D341Med (cell line): Measurements from ENCODE around the gene ADGRD2.

Experiments used
- DNase-seq: peaks from one replicate; pipeline ENCODE4 v3.0.0; 2012; ENCODE audit warnings: low spot score

ADGRD2 gene

GRCh38 chr9:124479947-124480620 is 29.8 kb downstream of the ADGRD2 start:
- no peak for DNase-seq

GRCh38 chr9:124480621-124480981 is 30.4 kb downstream of the ADGRD2 start:
- peak; percentile 80 for DNase-seq

- DNase-seq, result no peak
These were observed 30.9 kb downstream of the ADGRD2 start for GRCh38 chr9:124481115-124481514.

- no peak for DNase-seq
These were observed 32.3 kb downstream of the ADGRD2 start for GRCh38 chr9:124482431-124483031.

- no peak for DNase-seq
These were observed 33.2 kb downstream of the ADGRD2 start for GRCh38 chr9:124483481-124483880.

GRCh38 chr9:124485201-124485600 is 35.0 kb downstream of the ADGRD2 start:
- no peak for DNase-seq

GRCh38 chr9:124485936-124486335 is 35.7 kb downstream of the ADGRD2 start:
- DNase-seq, result no peak

- DNase-seq, result no peak
These were observed 36.6 kb downstream of the ADGRD2 start for GRCh38 chr9:124486778-124487259.

GRCh38 chr9:124487260-124488182 is 37.3 kb downstream of the ADGRD2 start:
- no peak for DNase-seq

GRCh38 chr9:124488641-124489210 is 38.5 kb downstream of the ADGRD2 start:
- DNase-seq, result no peak

GRCh38 chr9:124489222-124489621 is 39.0 kb downstream of the ADGRD2 start:
- DNase-seq, result no peak

GRCh38 chr9:124490004-124490403 is 39.8 kb downstream of the ADGRD2 start:
- DNase-seq, result no peak

GRCh38 chr9:124491049-124491975 is 41.1 kb downstream of the ADGRD2 start:
- no peak for DNase-seq

- no peak for DNase-seq
These were observed 42.6 kb downstream of the ADGRD2 start for GRCh38 chr9:124492818-124493217.

- DNase-seq, result no peak
These were observed 43.0 kb downstream of the ADGRD2 start for GRCh38 chr9:124493218-124493617.

GRCh38 chr9:124493794-124494479 is 43.7 kb downstream of the ADGRD2 start:
- DNase-seq, result no peak

- no peak for DNase-seq
These were observed 45.1 kb downstream of the ADGRD2 start for GRCh38 chr9:124495126-124496074.

GRCh38 chr9:124496075-124496449 is 45.8 kb downstream of the ADGRD2 start:
- DNase-seq, result no peak

- DNase-seq, result no peak
These were observed 46.2 kb downstream of the ADGRD2 start for GRCh38 chr9:124496463-124496862.

GRCh38 chr9:124497441-124497840 is 47.2 kb downstream of the ADGRD2 start:
- DNase-seq, result no peak
